ENCODE measurements around the gene ACTG1.

DNA sequence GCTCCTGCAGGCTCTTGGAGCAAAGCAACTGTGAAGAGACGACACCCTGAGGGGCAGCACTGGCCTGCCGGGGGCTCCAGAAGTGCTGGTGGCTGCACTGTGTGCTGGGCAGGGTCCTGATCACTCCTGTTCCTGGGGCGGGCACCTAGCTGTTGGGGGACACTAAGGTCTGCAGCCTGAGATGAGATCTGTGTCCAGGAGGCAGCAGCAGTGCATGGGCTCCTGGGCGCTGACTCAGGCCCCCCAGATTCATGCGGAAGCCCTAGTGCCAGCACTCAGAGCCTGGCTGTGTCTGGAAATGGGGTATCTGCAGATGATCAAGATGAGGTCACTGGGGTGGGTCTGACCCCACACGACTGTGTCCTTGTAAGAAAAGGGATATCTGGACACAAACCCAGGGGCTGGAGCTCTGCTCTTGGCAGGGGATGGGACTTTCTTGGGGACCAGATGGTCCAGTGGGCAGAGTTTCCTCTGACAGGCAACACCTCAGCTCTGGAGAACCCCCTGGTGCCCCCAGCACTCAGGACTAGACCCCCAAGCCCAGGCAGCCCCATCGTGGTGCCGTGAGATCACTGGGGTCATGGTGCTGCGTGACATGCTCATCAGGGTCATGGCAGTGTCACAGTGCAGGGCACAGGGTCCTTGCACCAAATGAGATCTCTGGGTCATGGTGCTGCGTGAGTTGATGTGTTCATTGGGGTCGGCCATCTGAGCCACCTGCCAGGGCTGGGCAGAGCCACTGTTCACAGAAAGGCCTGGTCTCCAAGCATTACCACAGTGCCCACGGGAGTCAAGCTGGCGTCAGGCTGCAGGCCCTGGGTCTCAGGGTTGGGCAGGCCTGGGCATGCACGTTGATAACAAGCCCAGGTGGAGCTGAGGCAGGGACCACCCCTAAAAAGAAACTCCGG lies 30.1 kb upstream of the ACTG1 start:
- TF ChIP-seq, protein P1, sequence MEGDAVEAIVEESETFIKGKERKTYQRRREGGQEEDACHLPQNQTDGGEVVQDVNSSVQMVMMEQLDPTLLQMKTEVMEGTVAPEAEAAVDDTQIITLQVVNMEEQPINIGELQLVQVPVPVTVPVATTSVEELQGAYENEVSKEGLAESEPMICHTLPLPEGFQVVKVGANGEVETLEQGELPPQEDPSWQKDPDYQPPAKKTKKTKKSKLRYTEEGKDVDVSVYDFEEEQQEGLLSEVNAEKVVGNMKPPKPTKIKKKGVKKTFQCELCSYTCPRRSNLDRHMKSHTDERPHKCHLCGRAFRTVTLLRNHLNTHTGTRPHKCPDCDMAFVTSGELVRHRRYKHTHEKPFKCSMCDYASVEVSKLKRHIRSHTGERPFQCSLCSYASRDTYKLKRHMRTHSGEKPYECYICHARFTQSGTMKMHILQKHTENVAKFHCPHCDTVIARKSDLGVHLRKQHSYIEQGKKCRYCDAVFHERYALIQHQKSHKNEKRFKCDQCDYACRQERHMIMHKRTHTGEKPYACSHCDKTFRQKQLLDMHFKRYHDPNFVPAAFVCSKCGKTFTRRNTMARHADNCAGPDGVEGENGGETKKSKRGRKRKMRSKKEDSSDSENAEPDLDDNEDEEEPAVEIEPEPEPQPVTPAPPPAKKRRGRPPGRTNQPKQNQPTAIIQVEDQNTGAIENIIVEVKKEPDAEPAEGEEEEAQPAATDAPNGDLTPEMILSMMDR (IDR thresholded peaks at IDR 0.05) = no peak
- no peak for TF ChIP-seq POLR2A (IDR thresholded peaks at IDR 0.05)
- TF ChIP-seq POLR2AphosphoS5 (IDR thresholded peaks at IDR 0.05; ENCODE audit: insufficient read depth in 1 of 2, low read depth in 1 of 2) = no peak

Data from vagina (tissue), 2 donors.